ELF-1 (cell line): ENCODE measurements around the gene ZNF30.
"Not testable (repeated sequence)": the region's sequence is repeated elsewhere in the genome, so short reads cannot be mapped to it uniquely, and the experiment has no call there.

Experiments used
- DNase-seq: peaks from one replicate; pipeline ENCODE4 v3.0.0-alpha.2; 2016; ENCODE audit warnings: low read depth, low spot score

The ZNF30 gene

DNA sequence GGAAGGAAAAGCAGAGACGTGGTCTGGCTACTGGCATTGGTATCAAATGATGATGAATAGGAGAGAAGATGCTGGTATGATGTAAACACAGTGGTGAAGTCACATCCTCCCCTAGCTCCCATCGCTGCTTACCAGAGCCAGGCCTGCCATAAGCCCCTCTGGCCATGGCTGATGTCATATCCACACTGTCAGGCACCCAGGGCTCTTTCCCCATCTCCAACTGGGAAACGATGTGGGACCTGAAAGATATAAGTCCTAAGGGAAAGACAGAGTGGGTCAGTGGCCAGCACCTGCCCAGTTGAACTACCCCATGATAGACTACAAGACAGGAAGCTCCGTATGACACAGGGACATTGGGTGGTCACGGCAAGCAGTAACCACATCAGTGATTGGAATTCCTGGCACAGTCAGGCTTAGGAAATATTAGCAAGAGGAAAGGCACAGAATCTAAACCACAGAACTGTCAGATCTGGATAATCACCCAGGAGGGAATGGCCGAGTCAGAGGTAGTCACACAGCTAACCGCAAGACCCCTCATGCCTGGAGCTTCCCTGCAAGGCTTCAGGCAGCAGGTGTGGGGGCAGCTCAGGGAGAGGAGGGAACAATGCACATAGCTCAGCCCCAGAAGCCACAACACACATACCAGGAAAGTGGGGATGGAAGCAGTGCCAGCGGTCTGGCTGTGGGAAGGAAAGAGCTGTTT is 33.6 kb downstream of the ZNF30 start:
- no peak for DNase-seq

DNA sequence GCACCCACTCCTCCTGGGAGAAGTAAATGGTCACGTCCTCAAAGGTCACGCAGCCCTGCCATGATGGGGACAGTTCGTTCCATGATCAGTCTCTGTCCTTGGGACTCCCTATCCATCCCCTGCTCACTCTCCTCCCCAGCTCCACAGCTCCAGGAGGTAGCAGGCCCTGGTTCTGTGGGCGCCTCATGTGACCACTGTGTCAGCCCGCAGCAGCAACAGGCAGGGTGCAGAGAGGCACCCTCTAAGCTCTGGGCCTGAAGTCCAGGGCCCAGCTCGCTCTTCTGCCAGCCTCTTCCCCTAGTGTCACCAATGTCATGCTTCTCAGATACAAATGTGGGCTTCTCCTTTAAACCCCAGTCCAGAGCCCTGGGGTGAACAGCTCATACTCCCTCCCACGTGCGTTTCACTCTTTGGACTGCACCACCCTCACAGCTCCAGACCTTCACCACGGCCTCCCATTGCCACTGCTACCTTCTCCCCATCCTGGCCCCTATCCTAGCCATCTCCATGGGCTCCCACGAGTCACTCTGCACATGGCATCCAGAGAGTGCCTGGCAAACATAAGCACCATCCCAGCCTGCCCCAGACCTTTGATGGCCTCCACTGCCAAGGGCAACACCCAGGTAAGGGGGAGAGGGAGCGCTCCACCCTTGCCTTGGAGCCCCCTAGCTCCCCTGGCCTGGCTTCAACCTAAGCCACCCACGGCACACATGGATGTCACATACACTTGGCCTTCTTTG is 34.4 kb downstream of the ZNF30 start:
- no peak for DNase-seq

DNA sequence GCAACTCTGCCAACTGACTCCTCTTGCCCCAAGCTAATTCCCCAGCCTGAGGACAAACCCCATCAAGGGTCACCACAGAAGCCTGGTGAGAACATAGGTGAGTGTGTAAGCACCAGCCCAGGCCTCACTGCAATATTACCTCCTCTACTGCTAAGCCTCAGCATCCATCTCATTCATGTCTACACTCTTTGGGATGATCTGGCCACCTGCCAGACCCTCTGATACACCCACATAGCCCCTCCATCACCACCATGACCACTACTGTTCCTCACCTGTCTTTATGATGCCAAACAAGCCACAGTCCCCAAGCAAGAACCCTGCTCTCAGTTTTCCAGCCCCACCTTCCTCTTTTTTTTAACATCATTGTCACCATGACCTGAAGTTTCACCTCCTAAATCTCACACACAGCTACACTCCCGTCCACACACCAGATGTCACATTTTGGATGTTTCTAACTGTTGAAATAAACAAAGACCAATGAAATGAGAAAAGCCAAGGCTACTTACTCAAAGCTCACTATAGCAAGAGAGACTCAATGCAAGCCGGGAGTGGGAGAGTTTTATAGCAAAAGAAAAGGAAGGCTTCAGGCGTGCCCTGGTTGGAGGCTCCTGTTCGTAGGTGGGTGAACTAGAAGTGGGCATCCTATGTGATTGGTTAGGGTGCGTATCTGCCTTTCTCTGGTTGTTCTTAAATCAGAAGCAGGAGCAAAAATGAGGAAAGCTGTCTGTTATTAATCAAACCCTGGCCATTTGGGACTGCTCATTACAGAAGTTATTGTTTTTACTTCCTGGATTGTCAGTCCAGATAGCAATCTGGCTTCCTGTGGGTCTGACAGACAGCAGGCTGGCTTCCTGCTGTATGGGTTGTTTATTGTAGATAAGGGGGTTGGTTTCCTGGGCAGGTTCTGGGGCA is 35.3 kb downstream of the ZNF30 start:
- DNase-seq: no peak

DNA sequence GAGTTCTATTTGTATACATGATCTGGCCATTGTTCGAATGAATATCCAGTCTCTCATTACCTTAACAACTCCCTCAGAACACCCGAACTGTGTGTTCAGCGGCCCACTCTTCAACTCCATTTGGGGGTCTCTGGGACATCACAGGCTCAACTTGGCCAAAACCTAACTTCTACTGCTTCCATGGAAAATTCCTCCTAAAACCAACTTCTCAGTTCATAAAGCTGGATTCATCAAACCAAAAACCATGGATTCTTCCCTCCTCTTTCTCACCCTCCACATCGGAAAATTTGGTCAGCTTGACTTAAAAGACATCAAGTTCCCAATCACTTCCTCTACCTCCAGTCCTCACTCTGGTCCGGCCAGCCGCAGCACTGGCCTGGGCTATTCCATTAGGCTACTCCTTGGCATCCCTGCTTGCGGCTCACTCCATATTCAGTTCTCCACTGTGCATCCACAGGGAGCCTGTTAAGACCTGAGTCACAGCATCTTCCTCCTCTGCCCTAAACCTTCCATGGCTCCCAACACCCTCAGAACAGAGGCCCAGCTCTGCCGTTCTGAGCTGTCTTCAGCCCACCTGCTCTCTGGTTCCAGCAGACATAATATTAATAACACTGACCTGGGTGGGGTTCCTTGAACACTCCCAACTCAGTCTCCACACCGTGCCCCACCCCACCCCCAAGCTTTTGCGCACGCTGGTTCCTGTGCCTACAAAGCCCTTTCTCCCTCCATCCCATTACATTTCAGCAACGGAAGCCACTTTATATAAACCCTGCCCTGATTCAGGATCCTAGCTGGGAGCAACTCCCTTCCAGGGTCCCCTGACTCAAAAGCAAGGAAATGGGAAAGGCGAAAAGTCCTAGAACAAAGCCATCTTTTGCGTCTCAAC is 36.2 kb downstream of the ZNF30 start:
- DNase-seq: no peak

DNA sequence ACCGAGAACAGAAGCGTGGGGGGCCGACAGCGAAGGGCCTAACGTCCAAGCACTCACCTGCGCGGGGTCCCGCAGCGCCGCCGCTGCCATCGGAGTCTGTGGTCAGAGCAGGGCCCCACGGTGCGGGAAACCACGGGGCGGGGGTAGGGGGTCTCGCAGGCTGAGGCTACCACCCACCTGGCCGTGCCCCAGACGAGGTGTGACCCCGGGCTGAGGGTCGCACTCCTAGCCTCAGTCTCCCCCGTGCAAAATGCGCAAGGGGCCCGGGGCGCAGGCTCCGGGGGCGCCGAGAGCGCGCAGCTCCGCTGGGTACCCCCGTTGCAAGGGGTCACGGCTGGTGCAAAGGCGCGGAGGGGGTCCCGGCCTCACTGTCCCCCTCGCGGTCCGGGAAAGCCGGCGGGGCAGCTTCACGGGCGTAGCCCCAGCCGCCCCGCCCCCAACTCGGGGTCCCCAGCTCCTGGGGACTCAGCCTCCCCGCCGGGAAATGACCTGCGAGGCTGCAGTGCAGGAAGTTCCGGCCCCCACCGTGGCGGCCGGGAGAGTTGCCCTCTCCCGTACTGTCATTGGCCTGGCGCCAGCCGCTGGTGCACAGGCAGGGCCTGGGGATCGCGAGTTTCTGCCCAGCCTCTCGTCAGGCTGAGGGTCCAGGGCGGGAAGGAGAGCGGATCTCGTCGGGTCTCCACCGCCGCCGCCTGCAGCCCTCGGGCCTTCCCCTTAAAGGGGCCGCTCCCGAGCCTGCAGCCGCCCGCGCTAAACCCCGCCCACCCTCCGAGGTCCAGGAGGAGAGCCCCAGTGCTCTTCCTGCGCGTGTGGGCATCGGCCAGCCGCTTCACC is 37.1 kb downstream of the ZNF30 start, which contains the start of gene ZNF792:
ZNF792 (minus strand) TSS at position 657 of the 834 bp plus-strand sequence; CDS start at position 90, 567 bp downstream.
- DNase-seq: peak; percentile 77

DNA sequence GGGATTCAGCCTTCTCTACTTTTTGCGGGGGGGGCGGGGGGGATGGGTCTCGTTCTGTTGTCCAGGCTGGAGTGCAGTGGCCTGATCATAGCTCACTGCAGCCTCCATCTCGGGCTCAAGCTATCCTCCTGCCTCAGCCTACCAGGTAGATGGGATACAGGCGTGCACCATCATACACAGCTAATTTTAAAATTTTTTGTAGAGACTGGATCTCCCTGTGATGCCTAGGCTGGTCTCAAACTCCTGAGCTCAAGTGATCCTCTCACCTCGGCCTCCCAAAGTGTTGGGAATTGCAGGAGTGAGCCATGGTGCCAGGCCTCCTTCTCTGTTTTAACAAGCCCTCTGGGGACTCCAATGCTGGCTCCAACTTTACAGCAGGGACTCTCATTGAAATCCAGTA is 37.9 kb downstream of the ZNF30 start:
- no peak for DNase-seq

DNA sequence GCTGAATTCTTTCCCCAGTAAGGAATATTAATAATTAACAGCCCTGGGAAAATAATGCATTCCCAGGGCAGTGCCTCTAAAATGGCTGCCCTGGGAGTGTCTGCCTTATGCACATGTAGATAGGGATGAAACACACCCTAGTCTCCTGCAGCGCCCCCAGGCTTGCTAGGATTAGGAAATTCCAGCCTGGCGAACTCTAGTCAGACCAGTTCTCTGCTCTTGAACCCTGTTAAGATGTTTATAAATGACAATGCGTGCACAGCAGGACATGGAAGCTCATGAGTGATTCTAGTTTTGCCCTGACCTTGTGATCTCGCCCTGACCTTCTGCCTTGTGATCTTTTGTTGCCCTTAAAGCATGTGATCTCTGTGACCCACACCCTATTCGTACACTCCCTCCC is 38.8 kb downstream of the ZNF30 start:
- DNase-seq: not testable (repeated sequence)

DNA sequence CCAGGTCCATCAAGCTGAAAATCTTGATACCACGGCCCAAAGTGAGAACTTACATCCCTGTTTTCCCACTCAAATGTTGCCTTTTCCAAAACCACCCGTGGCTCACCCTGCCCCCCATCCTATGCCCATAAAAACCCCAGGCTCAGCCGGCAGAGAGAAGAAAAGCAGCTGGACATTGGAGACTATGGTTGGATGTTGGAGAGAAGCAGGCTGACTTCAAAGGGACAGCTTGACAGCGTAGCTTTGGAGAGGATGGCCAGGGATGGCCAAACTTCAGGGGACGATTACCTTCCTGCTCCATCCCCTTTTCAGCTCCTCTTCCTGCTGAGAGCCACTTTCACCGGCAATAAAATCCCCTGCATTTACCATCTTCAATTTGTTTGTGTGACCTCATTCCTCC is 40.8 kb downstream of the ZNF30 start:
- no peak for DNase-seq

DNA sequence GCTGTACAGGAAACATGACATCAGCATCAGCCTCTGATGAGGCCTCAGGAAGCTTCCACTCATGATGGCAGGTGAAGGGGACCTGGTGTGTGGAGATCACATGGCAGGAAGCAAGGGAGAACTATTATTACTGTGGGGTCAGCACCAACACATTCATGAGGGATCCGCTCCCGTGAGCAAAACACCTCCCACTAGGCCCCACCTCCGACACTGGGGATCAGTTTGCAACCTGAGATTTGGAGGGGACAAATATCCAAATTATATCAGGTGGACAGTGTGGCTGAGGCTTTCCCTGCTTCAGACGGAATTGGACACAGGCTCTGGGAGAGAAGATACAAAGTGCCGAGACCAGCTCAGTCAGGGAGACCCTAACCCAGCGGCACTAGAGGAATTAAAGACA is 43.0 kb downstream of the ZNF30 start:
- no peak for DNase-seq

DNA sequence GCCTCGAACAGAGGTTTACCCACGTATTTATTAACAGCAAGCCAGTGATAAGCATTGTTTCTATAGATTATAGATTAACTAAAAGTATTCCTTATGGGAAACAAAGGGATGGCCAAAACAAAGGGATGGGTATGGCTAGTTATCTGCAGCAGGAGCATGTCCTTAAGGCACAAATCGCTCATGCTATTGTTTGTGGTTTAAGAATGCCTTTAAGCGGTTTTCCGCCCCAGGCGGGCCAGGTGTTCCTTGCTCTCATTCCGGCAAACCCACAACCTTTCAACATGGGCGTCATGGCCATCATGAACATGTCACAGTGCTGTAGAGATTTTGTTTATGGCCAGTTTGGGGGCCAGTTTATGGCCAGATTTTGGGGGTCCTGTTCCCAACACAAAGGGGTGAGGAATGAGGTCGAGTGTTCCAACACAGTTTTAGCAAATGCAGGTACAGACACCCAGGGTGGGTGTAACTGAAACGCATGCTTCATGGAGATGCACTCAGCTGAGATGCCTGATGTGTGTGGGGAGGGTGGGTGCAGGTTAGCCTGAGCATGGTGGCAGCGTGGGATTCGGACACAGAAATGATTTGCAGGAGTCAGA is 43.6 kb downstream of the ZNF30 start:
- not testable (repeated sequence) for DNase-seq

DNA sequence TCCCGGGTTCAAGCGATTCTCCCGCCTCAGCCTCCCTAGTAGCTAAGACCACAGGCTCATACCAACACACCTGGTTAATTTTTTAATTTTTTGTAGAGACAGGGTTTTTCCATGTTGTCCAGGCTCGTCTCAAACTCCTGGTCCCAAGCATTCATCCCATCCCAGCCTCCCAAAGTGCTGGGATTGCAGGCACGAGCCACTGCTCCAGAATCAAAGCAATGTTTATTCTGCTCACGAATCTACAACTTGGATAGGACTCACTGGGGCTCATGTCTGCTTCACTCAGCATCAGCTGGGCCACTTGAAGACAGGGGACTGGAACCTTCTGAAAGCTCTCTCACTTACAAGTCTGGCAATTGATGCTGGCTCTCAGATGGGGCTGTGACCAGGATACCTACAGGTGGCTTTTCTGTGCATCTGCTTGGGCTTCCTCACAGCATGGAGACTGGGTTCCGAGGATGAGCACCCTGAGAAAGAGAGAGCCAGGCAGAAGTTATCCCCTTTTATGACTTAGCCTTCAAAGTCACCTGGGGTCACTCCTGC is 45.5 kb downstream of the ZNF30 start:
- DNase-seq: no peak

DNA sequence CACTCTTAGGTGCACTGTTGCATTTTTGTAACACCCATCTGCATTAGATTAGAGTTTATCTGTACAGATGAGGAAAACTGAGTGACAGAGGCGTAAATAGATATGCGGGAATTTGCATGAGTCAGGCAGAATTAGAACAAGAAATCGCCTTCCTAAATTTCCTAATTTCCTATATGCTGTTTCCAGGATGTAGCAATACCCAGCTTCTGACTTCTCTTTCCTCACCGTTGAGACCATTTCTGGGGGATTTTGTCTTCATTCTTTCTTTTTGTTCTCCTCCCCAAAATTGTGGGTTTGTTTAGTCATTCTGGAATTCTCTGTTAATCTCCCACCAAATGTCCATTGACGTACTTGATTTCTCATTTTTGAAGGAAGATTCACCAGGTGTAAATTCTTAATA is 47.9 kb downstream of the ZNF30 start:
- DNase-seq: no peak

DNA sequence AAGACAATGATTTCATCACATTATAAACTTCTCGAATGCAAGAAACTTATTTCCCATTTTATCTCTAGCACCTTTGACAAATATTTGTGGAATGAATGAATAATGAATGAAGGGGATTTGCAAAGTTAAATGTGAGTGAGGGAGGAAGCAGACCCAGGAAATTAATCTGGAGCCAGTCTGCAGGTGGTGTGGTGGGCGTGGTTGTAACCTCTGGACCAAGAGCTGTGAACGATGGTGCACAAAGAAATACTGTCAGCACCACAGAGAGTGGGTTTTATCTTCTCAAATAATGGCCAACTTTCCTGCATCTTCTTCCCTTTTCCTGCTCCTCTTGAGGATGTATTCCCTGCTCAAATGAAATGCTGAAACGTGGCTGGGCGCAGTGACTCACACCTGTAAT is 48.4 kb downstream of the ZNF30 start:
- no peak for DNase-seq

DNA sequence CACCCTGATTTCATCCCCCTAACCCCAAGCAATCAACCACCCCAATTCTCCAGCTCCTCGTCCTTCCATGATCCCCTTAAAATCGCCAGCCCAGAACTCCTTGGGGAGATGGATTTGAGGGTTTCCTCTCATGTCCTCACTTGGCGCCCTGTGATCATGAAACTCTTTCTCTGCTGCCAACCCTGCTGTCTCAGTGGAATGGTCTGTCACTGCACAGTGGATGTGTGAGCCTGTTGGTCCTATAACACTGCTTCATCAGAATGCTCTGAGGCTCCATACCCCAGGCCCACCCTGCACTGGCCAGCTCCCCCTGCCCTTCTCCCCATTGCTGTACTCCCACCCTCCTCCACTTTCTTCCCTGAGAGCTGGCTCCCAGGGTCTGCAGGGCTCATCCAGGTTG is 49.9 kb downstream of the ZNF30 start:
- no peak for DNase-seq

DNA sequence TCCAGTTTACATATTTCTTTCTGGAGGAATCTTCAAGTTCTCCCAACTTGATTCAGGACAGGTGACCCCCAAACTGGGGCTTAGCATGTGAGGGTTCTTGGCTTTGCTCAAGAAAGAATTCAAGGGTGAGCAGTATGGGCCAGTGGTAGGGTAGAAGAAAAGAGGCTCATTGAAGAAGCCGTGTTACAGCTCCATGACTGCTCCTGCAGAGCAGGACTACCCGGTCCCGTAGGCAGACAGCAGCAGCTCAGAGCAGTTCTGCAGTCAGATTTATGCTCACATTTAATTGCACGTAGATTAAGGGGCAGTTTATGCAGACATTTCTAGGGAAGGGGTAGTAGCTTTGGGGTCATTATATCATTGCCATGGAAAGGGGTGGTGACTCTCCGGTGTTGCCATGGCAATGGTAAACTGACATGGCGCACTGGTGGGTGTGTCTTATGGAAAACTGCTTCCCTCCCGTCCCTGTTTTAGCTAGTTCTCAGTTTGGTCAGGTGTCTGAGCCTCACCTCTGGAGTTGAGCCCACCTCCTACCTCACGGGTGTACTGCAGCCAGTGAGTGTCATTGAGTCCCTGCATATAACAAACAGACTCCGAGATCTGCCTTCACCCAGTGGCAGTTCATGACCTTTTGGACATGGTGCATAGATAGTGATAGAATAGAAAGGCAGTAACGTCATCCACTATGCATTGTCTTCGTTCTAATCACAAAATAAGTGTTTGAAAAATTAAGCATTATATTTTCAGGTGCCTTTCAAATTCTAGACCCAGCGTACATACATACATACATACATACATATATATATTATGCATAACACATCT is 53.3 kb downstream of the ZNF30 start:
- no peak for DNase-seq

DNA sequence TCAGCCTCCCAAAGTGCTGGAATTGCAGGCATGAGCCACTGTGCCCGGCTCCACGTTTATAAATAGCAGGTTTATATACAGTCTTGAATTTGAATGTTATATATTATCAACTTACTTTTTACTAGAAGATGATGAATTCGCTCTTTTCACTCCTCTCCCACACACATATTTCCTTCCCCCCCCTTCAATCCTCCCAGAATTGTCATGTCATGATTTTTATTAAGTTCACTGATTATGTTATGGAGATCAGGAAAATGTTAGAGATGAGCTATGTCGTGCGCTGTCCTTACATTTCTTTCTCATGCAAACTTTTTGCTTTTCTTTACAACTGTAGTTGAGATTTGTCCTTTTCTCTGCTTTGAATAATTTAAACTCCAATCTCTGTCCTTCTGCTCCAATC is 55.6 kb downstream of the ZNF30 start:
- no peak for DNase-seq

DNA sequence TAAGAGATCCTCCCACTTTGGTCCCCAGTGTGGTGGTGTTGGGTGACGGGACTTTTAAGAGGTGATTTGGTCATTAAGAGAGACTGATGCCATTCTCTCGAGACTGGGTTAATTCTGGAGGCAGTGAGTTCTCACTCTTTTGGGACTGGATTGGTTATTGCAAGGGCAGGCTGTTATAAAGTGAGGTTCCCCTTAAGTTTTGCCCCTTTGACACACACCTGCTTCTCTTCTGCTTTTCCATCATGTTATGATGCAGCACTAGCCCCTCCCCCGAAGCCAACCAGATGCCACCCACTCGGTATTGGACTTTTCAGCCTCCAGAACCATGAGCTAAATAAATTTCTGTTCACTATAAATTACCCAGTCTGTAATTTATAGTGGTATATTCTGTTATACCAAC is 57.1 kb downstream of the ZNF30 start:
- DNase-seq: no peak

DNA sequence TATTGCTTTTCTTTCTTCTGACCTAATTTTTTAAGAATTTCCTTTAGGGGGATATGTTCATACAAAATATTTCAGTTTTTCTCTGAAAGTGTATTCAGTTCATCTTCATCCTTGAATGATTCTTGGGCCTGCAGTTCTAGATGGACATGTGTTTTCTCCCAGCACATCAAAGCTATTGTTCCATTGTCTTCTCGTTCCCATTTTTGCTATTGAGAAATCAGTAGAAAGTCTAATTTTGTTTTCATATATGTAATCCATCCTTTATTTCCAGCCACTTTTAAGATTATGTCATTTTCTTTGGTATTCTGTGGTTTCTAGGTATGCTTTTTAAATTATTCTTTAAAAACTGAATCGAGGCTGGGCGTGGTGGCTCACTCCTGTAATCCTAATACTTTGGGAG is 57.6 kb downstream of the ZNF30 start:
- DNase-seq: no peak
